Fibroblast of skin of scalp (primary cell): ENCODE data around the gene TMEM272.

Experiments
- DNase-seq: peaks from one replicate; pipeline ENCODE4 v3.0.0-alpha.2; 2013

TMEM272 gene

DNA sequence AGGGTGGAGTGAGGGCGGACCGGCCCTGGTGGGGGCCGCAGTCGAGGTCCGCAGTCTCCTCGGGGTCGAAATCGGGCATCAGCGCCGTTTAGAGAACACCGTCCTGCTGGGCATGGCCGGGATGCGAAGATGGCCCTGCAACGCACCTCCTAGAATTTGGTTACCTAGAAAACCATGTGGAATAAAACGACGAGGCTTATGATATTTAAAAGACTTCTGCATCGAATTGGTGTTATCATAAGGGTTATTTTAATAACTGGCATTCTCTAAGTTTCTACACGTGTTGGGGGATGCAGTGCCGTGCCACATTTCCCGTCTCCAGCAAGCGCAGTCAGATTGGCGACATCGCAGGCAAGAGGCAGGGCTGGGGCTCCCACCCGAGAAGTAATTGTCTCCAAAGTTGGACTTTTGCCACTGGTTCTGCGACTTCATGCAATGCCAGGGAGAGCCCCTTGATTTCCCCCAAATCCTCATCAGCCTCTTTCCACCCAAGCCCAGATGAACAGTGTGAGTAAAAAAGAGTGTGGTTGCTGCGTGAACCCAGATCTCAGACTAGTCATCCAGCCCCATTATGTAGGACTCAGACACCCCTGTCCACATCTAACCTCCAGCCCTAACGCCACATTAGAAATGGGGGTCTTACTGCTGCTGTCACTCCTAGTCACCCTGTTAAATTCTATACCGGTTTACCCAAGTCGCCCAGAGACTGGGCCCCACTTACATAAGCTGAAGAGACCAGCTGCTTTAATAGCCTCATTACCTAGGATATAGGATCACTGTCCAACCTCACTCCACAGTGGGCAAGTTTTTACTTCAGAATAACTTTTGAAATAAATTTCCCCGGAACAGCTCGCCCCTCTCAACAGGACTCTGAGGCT is 40.4 kb downstream of the TMEM272 start:
- DNase-seq: no peak

DNA sequence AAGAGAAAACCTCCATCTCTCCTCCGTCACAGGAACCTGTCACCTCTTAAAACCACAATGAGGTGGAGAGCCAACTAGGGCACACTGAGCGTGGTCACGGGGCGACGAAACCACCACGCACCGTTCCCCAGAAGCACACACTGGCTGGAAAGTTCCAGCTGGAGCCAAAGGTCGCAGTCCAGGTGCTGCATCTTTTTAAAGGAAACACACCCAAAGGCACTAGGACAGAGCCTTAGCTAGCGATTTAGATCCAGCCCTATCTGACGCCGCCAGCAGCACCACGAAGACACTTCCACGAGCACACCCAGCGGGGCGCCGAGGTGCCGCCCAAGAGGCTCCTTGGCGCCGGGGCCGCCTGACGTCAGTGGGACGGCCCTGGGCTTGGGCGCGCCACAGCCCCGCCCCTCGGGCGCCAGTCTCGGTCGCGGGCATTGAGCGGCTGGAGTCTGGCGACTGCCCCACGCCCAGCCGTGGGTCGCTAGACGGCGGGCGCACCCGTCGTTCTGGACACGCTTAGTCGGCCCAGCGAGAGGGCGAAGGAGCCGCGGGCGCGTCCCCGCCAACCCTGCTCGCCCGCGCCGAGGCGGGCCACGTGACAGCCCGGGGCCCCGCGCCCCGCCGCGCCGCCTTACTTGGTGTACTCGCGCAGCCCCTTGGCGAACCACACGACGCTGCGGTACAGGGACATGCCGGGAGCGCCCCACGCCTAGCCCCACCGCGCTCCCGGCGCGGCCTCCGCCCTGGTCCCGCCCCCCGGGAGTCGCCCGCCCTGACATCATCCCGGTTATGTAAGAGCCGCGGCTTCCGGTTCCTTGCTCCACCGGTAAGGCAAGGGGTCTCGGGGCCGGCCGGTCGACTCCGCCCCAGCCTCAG is 41.3 kb downstream of the TMEM272 start, which contains the start of gene DHRS12:
Gene DHRS12, minus strand, starts transcription at position 742 of the 873 bp plus-strand sequence. CDS start 4,504 bp downstream, outside the sequence.
- peak; percentile 87 for DNase-seq

DNA sequence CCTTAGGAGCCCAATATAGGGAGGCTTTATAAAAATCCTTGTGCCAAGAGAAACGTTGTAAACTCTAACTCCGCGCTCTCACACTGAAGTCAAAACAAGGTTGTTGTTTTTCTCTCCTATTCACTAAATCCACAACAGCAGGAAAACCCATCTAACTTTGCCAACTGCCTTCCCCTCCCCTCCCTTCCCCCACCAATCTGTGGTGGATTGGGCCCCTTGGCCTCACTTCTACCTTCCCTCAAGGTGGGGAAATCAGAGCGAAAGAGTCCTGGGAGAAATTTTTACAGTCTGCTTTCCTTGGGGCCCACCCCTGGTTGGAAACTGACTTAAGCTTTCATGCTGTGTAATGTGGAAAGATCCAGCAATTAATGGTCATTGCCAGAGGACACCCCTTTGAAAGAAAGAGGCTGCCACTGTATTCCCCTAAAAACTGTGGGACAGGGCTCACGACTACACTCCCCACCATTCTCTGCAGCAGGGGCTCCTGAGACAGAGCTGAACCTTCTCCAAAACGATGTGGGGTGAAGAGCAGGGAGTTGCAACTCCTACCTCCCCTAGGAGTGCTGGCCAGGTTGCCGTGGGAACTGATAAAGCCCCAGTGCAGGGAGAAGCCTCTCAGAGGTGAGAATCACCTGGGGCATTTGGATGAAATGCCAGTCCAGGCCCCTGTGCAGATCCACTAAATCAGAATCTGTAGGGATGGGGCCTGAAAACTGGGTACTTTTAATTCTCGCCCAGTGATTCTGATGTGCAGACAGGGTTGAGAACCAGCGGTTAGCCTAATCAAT is 42.2 kb downstream of the TMEM272 start:
- no peak for DNase-seq

DNA sequence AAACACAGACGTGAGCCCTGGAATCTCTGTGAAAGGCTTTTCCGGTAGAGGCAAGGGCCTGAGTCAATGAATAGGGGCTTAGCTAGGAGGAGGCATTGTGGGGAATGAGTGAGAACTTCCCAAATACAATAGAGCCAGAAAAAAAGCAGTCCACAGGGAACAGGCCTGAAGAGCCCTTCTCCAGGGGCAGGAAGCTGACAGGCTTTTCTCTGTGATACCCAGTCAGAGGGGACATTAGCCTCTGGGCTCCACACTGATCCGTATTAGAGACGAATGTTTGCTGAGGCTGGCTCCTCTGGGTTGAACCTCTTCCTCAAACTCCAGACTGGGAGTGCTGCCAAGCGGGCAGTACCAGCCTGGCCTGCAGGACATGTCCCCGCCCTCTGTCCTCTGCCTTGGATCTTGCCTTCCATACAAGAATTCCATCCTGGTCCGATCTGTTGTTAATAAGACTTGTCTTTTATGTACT is 43.3 kb downstream of the TMEM272 start:
- no peak for DNase-seq

DNA sequence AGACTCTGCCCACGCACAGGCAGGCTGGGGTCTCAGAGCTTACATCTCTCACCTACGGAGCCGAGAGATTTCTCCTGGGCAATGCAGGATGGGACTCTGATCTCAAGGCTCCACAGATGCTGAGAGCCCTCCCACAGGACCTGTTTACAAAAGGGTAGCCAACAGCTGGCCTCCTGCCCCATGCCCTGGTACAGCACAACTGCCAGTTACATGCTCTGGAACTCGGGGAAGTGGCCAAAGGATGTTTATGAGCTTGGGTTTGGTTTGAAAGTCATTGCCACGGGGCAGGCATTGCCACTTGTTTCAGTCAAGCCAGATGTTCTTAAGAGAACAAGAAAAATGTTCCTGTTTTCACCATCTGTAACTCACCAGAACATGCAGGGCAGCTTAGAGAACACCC is 44.5 kb downstream of the TMEM272 start:
- no peak for DNase-seq

DNA sequence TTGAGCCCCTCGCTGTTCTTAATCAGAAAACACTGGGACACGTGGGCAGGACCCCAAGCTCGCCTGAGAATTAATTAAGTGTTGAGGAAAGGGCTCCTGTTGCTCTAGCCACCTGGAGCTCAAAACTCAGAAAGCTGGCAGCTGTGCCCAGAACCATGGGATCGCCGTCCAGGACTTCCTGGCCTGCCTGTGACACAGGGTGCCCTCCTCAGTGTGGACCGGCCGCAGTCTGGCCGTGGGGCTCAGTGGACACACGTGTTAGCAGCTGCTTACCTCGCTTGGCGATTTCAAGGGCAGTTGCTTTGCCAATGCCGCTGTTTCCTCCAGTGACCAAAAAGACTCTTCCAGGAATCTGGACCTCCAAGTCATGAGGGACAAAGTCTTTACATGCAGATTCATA is 45.7 kb downstream of the TMEM272 start:
- DNase-seq: no peak

DNA sequence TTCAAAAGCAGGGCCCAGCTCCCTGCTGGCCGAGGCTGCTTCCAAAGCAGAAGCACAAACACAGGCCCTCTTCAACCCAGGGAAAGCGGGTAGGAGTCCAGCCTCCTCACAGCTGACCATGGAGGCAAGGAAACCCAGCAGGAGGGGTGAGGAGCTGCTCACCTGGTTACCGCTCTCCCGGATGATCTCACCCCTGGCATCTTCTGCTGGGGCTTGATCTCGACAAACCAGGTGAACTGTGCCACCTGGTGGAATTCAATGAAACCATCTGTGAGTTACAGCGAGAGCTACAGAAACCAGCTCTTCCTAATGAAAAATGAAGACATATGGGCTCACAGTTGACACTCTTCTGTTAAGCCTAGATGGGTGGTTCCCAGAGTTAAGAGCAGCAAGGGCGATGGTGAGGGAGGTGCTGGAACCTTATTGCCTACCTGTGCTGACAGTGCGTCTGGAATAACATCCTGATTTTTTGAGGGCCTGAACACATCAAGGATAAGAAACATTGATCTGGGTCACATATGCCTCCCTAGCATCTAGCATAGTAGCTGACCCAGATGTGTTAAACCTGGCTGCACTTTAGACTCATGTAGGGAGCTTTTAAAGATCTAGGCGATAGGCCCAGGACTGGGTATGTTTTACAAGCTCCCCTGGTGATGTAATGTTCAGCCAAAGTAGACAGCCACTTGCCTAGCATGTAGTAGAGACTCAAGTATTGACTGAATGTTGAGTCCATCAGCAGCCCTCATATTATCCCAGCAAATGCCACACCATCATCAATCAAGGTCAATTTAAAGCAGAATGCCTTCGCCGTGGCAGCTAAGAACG is 47.1 kb downstream of the TMEM272 start:
- DNase-seq: peak; percentile 53

DNA sequence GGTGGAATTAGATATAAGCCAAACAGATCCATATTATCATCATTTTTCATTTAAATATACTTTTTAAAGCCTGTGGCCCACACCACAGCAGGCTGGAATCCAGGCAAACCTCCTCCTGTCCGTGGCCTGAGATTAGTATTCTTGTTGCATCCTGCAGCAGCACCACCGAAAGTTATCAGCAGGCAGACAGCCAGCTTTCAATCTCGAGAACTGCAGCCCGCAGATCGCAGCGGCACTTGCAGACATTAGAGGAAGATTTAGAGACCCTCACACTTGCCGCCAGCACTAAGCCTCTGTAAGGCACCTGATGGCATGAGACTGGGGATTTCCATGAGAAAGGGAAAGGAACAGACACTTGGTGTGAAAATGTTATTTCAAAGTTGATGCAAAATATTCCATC is 48.4 kb downstream of the TMEM272 start:
- DNase-seq: no peak

DNA sequence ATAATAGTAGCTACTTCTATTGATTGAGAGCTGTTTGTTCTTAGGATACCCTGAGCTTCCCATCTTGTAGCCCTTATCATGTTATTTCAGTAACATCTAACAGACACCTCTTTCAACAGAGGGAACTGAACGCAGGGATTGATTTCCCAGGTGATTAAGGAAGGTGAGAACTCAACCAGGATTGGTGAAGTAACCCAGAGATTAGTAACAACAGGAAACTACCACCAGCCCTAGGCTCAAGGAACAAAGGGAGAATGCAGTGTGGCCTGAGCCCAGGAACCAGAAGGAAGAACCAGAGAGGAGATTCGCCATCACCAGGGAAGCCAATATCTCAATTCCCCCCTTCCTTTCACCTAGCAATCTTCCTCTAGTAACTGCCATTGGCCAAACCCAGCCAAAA is 49.6 kb downstream of the TMEM272 start:
- no peak for DNase-seq

DNA sequence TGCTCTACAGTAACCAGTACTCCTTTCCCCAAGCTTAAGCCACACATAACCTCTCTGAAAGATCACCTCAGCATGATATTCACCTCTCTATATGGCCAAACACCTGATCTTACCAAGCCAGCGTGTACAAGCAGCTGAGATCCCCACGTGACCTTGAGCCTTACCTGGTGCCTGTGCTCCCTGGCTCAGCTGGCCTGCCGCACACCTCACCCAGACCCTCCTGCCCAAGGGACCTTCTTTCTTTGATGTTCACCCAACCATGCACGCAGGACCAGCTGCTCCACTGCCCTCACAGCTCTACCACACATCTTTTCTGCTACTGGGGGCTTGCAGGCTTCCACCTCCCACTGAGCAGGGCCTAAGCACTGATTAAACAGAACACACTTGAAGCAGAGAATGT is 50.0 kb downstream of the TMEM272 start:
- no peak for DNase-seq

DNA sequence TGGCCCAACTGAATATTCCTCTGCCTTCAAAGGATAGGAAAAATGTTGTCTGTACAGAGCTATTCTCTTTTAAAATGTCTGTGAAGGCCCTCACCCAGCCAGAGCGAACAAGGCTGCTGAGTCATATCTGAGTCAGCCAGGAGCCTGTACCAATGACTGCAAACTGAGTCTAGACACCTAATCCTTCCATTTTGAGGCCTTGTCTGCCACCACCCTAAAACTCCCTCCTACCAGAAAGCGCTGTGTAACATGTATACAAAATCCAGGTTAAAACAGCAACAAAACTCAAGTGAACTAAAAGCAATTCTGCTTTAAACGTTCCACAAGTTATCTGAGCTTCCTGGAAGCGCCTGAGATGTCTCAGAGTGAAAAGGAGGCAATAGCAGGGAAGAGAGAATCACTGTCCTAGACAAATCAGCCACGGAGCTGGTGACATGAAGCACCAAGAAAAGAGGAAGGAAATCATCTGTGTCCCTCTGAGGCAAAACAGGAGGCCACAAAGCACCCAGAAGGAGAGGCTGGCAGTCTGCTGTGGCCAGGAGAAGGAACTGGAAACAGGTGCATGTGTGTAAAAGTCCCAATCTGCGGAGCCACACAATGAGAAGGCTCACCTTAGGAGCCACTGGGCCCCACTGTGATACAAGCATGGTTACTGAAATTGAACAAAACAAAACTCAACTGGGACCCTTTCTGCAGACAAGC is 51.3 kb downstream of the TMEM272 start:
- peak; percentile 80 for DNase-seq

DNA sequence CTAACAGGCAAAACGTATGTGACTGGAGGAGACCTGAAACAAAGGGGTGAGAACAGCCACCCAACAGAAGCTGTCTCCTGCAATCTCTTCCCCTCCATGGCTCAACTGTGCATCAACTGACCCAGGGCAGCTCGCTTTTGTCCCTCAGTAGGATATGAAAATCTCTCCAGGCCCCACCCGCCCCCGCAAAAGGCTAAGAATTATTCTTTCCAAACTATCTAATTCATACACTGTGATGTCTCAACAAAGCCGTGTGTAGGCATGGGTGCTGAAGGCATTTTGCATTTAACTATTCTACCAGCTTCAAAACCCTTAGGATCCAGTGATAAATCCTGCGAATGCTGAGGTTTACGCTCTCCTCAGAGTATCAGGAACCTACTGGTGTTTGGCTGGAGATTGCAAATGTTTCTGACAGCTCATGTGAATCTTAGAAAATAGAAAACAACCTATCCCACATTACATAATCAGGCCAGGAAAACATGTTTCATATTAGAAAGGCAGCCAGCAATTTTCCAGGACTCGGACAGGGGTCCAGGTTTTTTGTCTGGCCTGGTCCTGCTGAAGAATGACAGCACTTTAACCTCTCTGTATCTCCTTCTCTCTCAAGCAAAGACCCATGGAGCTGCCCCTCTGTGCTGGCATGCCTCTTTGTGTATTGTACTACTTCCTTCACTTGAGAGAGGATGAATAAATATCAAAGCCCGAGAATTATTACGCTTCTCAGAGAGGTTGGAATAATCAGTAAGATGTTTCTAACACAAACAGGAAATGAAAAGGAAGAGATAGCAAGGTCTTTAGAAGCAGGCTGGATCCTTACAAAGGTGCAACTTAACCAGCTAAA is 58.3 kb downstream of the TMEM272 start:
- no peak for DNase-seq

DNA sequence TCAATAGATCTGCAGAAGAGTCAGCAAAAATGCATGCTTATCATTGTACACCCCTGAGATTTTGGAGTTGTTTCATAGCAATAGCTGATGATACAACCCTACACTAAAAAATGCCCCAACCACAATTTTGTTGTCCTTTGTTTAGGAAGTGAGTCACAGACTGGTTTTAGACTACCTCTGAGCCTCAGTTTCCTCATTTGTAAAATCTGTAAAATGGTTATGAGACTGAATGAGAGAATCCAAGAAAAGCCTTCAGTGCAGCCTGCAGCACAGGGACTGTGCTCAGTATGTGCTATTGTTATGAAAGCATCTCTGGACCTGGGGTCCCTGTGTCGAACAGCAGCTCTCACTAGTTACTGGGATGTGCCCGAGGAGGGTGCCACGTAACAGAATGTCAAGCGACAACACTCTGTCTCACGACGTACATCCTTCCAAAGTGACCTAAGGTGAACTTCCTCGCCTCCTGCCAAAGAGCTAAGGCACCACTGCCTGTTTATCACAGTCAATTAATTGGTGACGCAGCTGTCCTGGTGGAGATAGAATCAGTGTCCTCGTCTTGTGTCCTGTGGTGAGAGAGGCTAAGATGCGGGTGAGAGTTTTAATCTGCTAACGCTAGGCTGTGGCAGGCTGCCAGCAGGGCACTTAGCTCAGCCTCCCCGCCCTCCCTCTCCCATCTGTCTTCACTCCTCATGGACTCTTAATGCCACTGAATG is 59.1 kb downstream of the TMEM272 start:
- DNase-seq: peak; percentile 48

DNA sequence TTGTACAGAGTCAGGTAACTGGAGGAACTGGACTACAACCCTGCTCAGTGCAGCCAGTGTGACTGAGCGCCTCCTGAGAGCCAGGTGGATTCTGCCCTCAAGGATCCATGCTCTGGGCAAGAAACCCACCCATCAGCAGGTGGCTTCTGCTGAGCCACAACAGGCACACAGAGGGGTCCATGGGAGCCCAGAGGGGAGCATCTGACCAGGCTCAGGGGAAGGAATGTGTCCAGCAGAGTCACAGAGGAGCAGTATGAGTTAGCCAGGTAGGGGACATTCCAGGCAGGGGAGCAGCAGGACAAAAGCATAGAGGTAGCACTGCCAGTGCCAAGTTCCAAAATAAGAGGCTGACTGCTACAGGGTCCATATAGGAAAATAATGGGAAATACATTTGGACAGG is 60.9 kb downstream of the TMEM272 start:
- no peak for DNase-seq

DNA sequence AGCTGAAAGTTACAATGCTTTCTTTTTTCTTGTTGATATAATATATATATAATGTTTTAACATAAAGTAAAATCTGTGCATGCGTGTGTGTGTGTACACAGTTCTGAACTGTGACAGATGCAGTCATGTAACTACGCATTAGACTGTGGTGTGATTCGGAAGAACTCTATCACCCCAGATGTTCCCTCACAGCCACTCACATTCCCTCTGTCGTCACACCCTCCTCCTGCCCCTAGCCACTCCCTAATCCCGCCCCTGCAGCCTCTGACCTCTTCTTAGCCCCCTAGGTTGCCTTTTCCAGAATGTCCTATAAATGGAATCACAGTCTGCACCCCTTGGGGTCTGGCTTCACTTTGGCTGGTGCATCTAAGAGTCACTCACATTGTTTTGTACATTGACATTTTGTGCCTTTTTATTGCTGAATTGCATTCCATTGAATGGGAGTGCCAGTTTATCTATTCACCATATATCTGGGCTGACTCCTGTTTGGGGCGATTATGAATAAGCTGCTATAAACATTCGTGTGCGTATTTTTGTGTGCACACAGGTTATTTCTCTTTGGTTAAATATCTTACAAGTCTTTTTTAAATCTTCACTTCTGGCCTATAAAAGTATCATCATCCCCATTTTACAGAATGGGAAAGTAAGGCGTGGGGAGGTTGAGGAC is 61.4 kb downstream of the TMEM272 start:
- DNase-seq: no peak

DNA sequence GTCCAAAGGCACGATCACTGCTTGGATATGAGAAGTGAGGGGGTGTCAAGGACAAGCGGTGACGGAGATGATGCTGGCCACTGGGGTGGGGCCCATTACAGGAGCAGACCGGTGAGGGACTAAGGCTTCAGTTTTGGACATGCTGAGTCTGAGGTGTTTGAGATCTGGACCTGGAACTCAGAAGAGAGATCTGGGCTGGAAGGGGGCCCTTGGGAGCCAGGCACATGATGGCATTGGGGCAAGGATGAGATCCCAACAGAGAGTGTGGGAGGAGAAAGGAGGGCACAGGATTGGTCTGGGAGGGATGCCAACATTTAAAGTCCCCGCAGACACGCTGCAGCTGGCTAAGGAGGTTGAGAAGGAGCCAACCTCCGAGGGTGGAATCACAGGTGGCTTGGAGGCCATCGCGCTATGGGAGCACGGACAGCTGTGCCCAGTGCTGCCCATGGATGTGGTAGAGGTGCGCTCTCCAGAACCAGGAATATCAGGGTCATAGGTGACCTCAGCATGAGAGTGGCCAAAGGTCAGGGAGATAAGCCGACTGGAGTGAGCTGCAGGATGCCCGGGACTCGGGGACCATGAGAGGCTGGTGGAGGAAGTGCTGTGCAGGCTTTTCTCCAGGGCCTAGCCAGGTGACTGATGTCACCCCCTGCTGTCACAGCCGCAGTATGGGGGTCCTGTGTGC is 62.8 kb downstream of the TMEM272 start:
- DNase-seq: no peak

DNA sequence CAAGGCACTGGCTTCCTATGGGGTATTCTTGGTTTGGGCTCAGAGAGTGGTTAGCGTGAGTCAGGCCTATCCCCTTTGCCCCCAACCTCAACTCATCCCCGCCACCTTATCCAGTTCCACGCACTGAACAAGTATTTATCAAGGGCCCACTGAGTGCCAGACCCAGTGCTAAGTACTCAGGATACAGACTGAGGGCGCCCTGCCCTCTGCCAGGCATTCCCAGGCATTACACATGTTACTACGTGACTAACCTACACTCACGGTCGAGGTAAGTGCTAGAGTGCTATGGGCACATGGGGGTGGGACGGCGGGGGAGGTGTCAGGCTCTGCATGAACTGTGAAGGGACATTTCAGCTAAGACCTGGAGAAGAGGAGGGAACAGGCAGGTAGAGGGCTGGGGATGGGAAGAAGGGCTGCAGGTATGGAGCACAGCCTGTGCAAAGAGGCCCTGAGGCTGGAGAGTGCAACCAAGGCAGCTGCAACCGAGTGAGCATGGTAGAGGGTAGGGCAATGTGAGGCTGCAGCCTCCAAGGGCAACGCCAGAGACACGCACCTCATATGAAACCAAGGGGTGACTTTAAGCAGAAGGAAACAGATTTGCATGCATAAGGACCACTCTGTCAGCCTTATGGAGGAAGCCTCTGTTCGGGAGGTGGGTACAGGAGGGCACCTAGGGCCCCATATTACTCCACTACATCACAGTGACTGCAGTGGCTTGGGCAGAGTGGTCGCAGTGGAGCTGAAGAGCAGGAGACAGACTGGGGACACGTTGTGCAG is 63.5 kb downstream of the TMEM272 start:
- DNase-seq: no peak
